GM12878 (cell line): ENCODE measurements around the gene TFRC. TPM values are rescaled to one million over a fixed set of nuclear protein-coding genes. Genes with fewer than 3 reads are reported as not detected.

ENCODE experiments used
- ATAC-seq: fragments of 200-7000 bp; cut with Tn5 transposase; 3 replicates; pipeline ENCODE4 v1.9.1; 2020; ENCODE audit warnings: mild to moderate bottlenecking, moderate library complexity
- BruUV-seq: library from RNA; stranded (reverse); fragments of 400-500 nt; replicated peaks from 2 replicates; lab custom pipeline; 2021; lab: Mats Ljungman, UMichigan
- CTCF ChIA-PET: fragments of 300-600 bp; sonication (Branson Sonifier 250); formaldehyde crosslinking; extraction: SDS; loops from one replicate; lab custom pipeline; 2021; ENCODE audit warnings: inconsistent platforms; lab: Yijun Ruan, JAX
- POLR2A ChIA-PET: fragments of 350-600 bp; formaldehyde crosslinking; extraction: SDS; loops from one replicate; lab custom pipeline; 2021; ENCODE audit warnings: inconsistent platforms; lab: Charles Lee
- RAD21 ChIA-PET: fragments of 300-600 bp; sonication (Branson Sonifier 250); formaldehyde crosslinking; loops from one replicate; lab custom pipeline; 2023; ENCODE audit warnings: antibody characterized with exemption; ENCODE audit not compliant: unreplicated experiment; lab: Charles Lee
- SMC1A ChIA-PET: fragments of 300-600 bp; sonication (Branson Sonifier 250); formaldehyde crosslinking; loops from one replicate; lab custom pipeline; 2023; ENCODE audit not compliant: unreplicated experiment, uncharacterized antibody; lab: Charles Lee
- DNase-seq: peaks from one replicate; pipeline ENCODE4 v3.0.0-alpha.2; 2011; ENCODE audit warnings: low read depth, low spot score
- FAIRE-seq: peaks from 3 replicates; lab custom pipeline; 2011; peaks lifted over from hg19 to GRCh38; lab: Jason Lieb, UNC
- H2AFZ ChIP-seq: 2 replicates; pipeline ENCODE4 v1.6.0; 2011; ENCODE audit warnings: low read depth, low read length, control low read depth; ENCODE audit not compliant: control insufficient read depth
- H3K27ac ChIP-seq: 2 replicates; pipeline ENCODE4 v1.5.1; 2011; ENCODE audit warnings: control low read depth; ENCODE audit not compliant: control insufficient read depth, insufficient read depth
- H3K27me3 ChIP-seq, 2 experiments: replicated peaks in 1 of 2; 2 replicates each; pipeline versions ENCODE4 v1.6.0 to v1.6.1; 2011; ENCODE audit warnings: low read length in 1 of 2; ENCODE audit not compliant: control insufficient read depth in 2 of 2, insufficient read depth in 2 of 2
- H3K36me3 ChIP-seq, 2 experiments: 2 replicates each; pipeline ENCODE4 v1.5.1; 2011; ENCODE audit warnings: low read length in 1 of 2; ENCODE audit not compliant: control insufficient read depth in 2 of 2, insufficient read depth in 2 of 2
- H3K4me1 ChIP-seq: 2 replicates; pipeline ENCODE4 v1.6.1; 2011; ENCODE audit warnings: mild to moderate bottlenecking, low read length, moderate library complexity, mixed read lengths; ENCODE audit not compliant: control insufficient read depth, insufficient read depth
- H3K4me2 ChIP-seq: 2 replicates; pipeline ENCODE4 v1.6.0; 2011; ENCODE audit warnings: control low read depth; ENCODE audit not compliant: control insufficient read depth, insufficient read depth
- H3K4me3 ChIP-seq: fragments of 200-600 bp; sonication (generic); 2 replicates; pipeline ENCODE4 v1.5.1; 2016
- H3K79me2 ChIP-seq: 2 replicates; pipeline ENCODE4 v1.6.0; 2011; ENCODE audit warnings: low read length; ENCODE audit not compliant: control insufficient read depth, insufficient read depth
- H3K9ac ChIP-seq: 2 replicates; pipeline ENCODE4 v1.8.0; 2011; ENCODE audit warnings: low read length, control low read depth, mixed read lengths; ENCODE audit not compliant: control insufficient read depth, insufficient read depth
- H3K9me3 ChIP-seq: replicated peaks from 3 replicates; pipeline ENCODE4 v1.5.1; 2011; ENCODE audit warnings: mild to moderate bottlenecking, low read length; ENCODE audit not compliant: control insufficient read depth, insufficient read depth
- H4K20me1 ChIP-seq: 2 replicates; pipeline ENCODE4 v1.6.0; 2011; ENCODE audit not compliant: control insufficient read depth, insufficient read depth
- CHD2 ChIP-seq: IDR thresholded peaks from 2 replicates; pipeline ENCODE4 v1.6.1; 2011; ENCODE audit warnings: low read depth, low read length, improper control_type of control experiment, borderline replicate concordance
- E4F1 ChIP-seq: fragments of 450-650 bp; IDR thresholded peaks from 2 replicates; pipeline ENCODE4 v1.6.1; 2018; ENCODE audit warnings: borderline replicate concordance, mild to moderate bottlenecking; ENCODE audit not compliant: partially characterized antibody
- POLR2AphosphoS5 ChIP-seq: IDR thresholded peaks from 2 replicates; pipeline ENCODE4 v1.6.1; 2011; ENCODE audit warnings: mild to moderate bottlenecking, low read length, inconsistent platforms
- WGBS: methylation state at CpG from one replicate; pipeline ENCODE4 v1.1.6; 2016; ENCODE audit warnings: low lambda C conversion rate; ENCODE audit not compliant: insufficient replicate concordance, insufficient coverage; ENCODE audit errors: missing lambda C conversion rate; 5-methylcytosine and 5-hydroxymethylcytosine counted together
- in situ Hi-C: fragments of 300-500 bp; cut with MboI; formaldehyde crosslinking; loops from 9 replicates; pipeline ENCODE4 v1.14.3; 2018; ENCODE audit warnings: mixed read lengths
- intact Hi-C: fragments of 100-400 bp; cut with micrococcal nuclease; formaldehyde crosslinking; loops from one replicate; pipeline ENCODE4 v1.14.2; 2022; ENCODE audit not compliant: unreplicated experiment
- polyA plus RNA-seq, 11 experiments: library from polyadenylated mRNA; depleted of rRNA in 4 of 11; unstranded in 6 of 11; stranded (reverse) in 5 of 11; fragments of >200 nt; fragmentation: Nextera tagmentation in 4 of 11; fragmentation: Illumina TruSeq in 1 of 11; extraction: Ambion mirVana in 4 of 11; extraction: Trizol in 1 of 11; gene quantifications; 1 replicate in 1 of 11; 2 replicates in 10 of 11; pipeline versions ENCODE4 v1.2.1 to v1.2.3, GENCODE V29; 2011 to 2016; ENCODE audit warnings: inconsistent platforms in 2 of 11, missing spikeins in 2 of 11, low read depth in 1 of 11
- total RNA-seq, 4 experiments: library from RNA; depleted of rRNA in 3 of 4; stranded (reverse); fragments of >200 nt in 3 of 4; fragmentation: Illumina TruSeq in 1 of 4; extraction: Trizol in 1 of 4; gene quantifications; 2 replicates each; pipeline versions ENCODE4 v1.2.1 to v1.2.3, GENCODE V29; 2013 to 2021
- TF ChIP-seq, protein P1 (sequence below): IDR thresholded peaks from 2 replicates; pipeline ENCODE4 v1.6.1; 2011; ENCODE audit warnings: mild to moderate bottlenecking, low read depth, low read length, moderate library complexity; ENCODE audit not compliant: insufficient replicate concordance

The TFRC gene
- total and polyA plus RNA-seq, 10 of the 15 experiments (the other 5 are each of a cell fraction or from before 2014, with no cell fraction given), result 123 to 526 (median 316) TPM

GRCh38 chr3:196063456-196063855, 18.4 kb downstream of the TFRC start:
- Histone ChIP-seq H3K9ac (no peak overlapping the region), H3K79me2 (peaks cover 3% of the 10 kb centered on the region), H2AFZ (no peak overlapping the region), H4K20me1 (no peaks in the 10 kb centered on the region), H3K4me2 (no peak overlapping the region), H3K9me3 (no peaks in the 10 kb centered on the region), H3K36me3 (peaks cover 24 to 59% of the 10 kb centered on the region in 2 experiments), H3K4me1 (no peaks in the 10 kb centered on the region), H3K4me3 (no peak overlapping the region), H3K27me3 (no peaks in the 10 kb centered on the region), H3K27ac (no peak overlapping the region)
- ChIA-PET SMC1A (interaction anchor here (0.6 to 2.2 kb wide), 4 partner anchors 10 to 152 kb away, joined by 3 to 15 read pairs (median 3); no protein-coding TSS in a partner anchor), POLR2A (interaction anchor here (0.8 to 0.9 kb wide), 2 partner anchors 16 to 129 kb away, joined by 3 to 4 read pairs; no protein-coding TSS in a partner anchor), CTCF (interaction anchor here (1.7 kb wide), 1 partner anchor 10 kb away, joined by 14 read pairs; no protein-coding TSS in a partner anchor), RAD21 (interaction anchor here (1.2 kb wide), 1 partner anchor 133 kb away, joined by 3 read pairs; no protein-coding TSS in a partner anchor)
- DNase-seq, result no peak
- BruUV-seq, result no TSS peak
- in situ Hi-C loops (no loop called here), intact Hi-C loops (no loop called here)
- WGBS, result 82% methylated on average over 6 of the region's 6 CpGs
- no peak; the same call in 2 of the 3 replicates for ATAC-seq
- no peak for FAIRE-seq
- TF ChIP-seq E4F1, result no peak
- 0 out of 2 replicates have a peak, but pooled peaks have one; percentile 24 for TF ChIP-seq POLR2AphosphoS5
- TF ChIP-seq, protein P1, sequence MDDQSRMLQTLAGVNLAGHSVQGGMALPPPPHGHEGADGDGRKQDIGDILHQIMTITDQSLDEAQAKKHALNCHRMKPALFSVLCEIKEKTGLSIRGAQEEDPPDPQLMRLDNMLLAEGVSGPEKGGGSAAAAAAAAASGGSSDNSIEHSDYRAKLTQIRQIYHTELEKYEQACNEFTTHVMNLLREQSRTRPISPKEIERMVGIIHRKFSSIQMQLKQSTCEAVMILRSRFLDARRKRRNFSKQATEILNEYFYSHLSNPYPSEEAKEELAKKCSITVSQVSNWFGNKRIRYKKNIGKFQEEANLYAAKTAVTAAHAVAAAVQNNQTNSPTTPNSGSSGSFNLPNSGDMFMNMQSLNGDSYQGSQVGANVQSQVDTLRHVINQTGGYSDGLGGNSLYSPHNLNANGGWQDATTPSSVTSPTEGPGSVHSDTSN, result no peak
- TF ChIP-seq CHD2, result no peak
